ENCODE measurements around the gene SLC24A4.

- TF ChIP-seq USF2 (IDR thresholded peaks at IDR 0.05; ENCODE audit: low read depth, low read length) (no peak), CTCF (conservative IDR thresholded peaks at IDR 0.05; ENCODE audit: low read depth, low read length) (no peak), POLR2A (IDR thresholded peaks at IDR 0.05; ENCODE audit: low read depth, low read length) (no peak), SMC3 (IDR thresholded peaks at IDR 0.05; ENCODE audit: low read depth, low read length) (no peak), FOS (IDR thresholded peaks at IDR 0.05; ENCODE audit: low read depth, low read length) (no peak), MAFK (IDR thresholded peaks at IDR 0.05; ENCODE audit: low read depth, low read length) (no peak), RCOR1 (IDR thresholded peaks at IDR 0.05; ENCODE audit: insufficient replicate concordance, low read length) (no peak), RAD21 (IDR thresholded peaks at IDR 0.05; ENCODE audit: low read length) (no peak), CEBPB (IDR thresholded peaks at IDR 0.05; ENCODE audit: low read depth, low read length) (no peak)
These were observed 37.8 kb downstream of the SLC24A4 start for GRCh38 chr14:92360651-92361370.

All from IMR-90 (cell line).